ENCODE data around the gene ATRN. TPM values are rescaled to one million over a fixed set of nuclear protein-coding genes. Genes with fewer than 3 reads are reported as not detected.

ATRN gene
- total RNA-seq, 1 experiment from 2014 or later: 19.9 TPM

DNA sequence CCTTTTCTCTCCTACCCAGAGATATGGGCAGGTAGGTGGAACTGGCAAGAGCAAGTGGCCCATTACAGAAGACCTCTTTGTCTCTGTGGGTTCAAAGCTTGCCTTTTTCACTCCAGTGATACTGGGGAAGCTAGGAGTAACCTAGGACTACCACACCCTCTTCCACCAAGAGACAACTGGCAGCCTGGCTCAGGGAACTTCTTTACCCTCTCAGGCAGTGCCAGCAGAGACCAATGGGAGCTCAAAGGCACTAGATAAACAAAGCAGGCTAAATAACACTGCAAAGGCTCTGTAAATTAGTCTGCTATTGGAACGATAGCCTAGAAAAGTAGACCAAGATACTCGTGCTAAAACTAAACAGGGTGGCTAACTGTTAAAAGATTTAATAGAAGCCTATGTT, 32.1 kb downstream of the ATRN start:
- ChIA-PET POLR2A (no interaction called here), CTCF (no interaction called here)
- H3K27ac Mint-ChIP-seq: no peak overlapping the region; the same call in 1 of the 2 replicates

DNA sequence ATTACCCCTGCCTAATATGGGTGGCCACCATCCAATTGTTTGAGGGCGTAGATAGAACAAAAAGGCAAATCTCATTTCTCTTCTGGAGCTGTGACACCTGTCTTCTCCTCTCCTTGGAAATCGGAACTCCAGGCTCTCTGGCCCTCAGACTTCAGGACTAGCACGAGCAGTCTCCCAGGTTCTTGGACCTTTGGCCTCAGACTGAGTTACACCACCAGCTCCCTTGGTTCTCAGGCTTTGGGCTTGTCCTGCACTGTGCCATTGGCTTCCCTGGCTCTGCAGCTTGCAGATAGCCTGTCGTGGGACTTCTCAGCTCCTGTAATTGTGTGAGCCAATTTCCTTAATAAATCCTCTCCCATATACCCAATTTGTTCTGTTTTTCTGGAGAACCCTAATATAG, 34.3 kb downstream of the ATRN start:
- Mint-ChIP-seq H3K4me1 (no peaks in the 10 kb centered on the region), H3K4me3 (no peak overlapping the region), H3K27ac (no peak overlapping the region), H3K36me3 (no peaks in the 10 kb centered on the region), H3K9me3 (no peaks in the 10 kb centered on the region), H3K27me3 (ENCODE audit: low read depth) (no peaks in the 10 kb centered on the region)
- no peak for TF ChIP-seq PRRX2 (CRISPR knock-in tag; IDR thresholded peaks at IDR 0.05)
- no peak for TF ChIP-seq NR3C1 (CRISPR knock-in tag; conservative IDR thresholded peaks at IDR 0.05; ENCODE audit: low read depth)
- TF ChIP-seq TP53 (CRISPR knock-in tag; IDR thresholded peaks at IDR 0.05): no peak
- TF ChIP-seq TEAD4 (CRISPR knock-in tag; IDR thresholded peaks at IDR 0.05): no peak
- TF ChIP-seq SP1 (CRISPR knock-in tag; conservative IDR thresholded peaks at IDR 0.05): no peak
- no peak for TF ChIP-seq SMAD3 (CRISPR knock-in tag; IDR thresholded peaks at IDR 0.05; ENCODE audit: borderline replicate concordance)
- TF ChIP-seq, protein P1, sequence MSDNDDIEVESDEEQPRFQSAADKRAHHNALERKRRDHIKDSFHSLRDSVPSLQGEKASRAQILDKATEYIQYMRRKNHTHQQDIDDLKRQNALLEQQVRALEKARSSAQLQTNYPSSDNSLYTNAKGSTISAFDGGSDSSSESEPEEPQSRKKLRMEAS (CRISPR knock-in tag; IDR thresholded peaks at IDR 0.05): no peak
- TF ChIP-seq, protein P2, sequence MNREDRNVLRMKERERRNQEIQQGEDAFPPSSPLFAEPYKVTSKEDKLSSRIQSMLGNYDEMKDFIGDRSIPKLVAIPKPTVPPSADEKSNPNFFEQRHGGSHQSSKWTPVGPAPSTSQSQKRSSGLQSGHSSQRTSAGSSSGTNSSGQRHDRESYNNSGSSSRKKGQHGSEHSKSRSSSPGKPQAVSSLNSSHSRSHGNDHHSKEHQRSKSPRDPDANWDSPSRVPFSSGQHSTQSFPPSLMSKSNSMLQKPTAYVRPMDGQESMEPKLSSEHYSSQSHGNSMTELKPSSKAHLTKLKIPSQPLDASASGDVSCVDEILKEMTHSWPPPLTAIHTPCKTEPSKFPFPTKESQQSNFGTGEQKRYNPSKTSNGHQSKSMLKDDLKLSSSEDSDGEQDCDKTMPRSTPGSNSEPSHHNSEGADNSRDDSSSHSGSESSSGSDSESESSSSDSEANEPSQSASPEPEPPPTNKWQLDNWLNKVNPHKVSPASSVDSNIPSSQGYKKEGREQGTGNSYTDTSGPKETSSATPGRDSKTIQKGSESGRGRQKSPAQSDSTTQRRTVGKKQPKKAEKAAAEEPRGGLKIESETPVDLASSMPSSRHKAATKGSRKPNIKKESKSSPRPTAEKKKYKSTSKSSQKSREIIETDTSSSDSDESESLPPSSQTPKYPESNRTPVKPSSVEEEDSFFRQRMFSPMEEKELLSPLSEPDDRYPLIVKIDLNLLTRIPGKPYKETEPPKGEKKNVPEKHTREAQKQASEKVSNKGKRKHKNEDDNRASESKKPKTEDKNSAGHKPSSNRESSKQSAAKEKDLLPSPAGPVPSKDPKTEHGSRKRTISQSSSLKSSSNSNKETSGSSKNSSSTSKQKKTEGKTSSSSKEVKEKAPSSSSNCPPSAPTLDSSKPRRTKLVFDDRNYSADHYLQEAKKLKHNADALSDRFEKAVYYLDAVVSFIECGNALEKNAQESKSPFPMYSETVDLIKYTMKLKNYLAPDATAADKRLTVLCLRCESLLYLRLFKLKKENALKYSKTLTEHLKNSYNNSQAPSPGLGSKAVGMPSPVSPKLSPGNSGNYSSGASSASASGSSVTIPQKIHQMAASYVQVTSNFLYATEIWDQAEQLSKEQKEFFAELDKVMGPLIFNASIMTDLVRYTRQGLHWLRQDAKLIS (CRISPR knock-in tag; IDR thresholded peaks at IDR 0.05; ENCODE audit: borderline replicate concordance): no peak
- TF ChIP-seq, protein P3, sequence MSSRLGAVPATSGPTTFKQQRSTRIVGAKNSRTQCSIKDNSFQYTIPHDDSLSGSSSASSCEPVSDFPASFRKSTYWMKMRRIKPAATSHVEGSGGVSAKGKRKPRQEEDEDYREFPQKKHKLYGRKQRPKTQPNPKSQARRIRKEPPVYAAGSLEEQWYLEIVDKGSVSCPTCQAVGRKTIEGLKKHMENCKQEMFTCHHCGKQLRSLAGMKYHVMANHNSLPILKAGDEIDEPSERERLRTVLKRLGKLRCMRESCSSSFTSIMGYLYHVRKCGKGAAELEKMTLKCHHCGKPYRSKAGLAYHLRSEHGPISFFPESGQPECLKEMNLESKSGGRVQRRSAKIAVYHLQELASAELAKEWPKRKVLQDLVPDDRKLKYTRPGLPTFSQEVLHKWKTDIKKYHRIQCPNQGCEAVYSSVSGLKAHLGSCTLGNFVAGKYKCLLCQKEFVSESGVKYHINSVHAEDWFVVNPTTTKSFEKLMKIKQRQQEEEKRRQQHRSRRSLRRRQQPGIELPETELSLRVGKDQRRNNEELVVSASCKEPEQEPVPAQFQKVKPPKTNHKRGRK (CRISPR knock-in tag; IDR thresholded peaks at IDR 0.05; ENCODE audit: borderline replicate concordance): no peak
- no peak for TF ChIP-seq ATF1 (CRISPR knock-in tag; IDR thresholded peaks at IDR 0.05)
- TF ChIP-seq, protein P4, sequence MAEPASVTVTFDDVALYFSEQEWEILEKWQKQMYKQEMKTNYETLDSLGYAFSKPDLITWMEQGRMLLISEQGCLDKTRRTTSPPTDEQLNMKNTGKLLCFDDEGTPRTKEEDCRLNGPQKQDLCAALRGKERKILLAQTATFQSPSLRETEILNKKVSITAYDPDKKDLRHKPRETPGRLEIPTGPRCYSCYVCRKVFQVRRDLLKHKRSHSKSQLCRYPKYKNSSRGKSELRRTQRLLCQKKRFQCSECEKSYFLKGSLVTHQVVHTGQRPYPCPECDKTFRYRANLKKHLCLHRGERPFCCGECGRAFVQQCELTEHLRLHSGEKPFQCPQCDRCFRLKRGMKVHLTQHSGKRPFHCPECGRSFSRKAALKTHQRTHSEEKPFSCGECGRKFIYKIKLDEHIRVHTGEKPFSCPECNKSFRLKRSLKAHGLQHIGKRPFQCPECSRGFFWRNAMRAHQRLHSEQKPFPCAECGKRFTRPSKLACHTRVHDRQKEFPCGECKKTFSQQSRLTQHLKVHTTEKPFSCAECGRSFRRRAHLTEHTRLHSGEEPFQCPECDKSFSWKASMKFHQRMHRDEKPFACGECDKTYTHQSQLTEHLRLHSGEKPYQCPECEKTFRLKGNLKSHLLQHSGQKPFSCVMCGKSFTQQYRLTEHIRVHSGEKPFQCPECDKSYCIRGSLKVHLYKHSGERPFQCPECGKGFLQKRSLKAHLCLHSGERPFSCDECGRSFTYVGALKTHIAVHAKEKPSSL (CRISPR knock-in tag; conservative IDR thresholded peaks at IDR 0.05): no peak
- TF ChIP-seq, protein P5, sequence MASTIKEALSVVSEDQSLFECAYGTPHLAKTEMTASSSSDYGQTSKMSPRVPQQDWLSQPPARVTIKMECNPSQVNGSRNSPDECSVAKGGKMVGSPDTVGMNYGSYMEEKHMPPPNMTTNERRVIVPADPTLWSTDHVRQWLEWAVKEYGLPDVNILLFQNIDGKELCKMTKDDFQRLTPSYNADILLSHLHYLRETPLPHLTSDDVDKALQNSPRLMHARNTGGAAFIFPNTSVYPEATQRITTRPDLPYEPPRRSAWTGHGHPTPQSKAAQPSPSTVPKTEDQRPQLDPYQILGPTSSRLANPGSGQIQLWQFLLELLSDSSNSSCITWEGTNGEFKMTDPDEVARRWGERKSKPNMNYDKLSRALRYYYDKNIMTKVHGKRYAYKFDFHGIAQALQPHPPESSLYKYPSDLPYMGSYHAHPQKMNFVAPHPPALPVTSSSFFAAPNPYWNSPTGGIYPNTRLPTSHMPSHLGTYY (CRISPR knock-in tag; IDR thresholded peaks at IDR 0.05): no peak
- TF ChIP-seq, protein P6, sequence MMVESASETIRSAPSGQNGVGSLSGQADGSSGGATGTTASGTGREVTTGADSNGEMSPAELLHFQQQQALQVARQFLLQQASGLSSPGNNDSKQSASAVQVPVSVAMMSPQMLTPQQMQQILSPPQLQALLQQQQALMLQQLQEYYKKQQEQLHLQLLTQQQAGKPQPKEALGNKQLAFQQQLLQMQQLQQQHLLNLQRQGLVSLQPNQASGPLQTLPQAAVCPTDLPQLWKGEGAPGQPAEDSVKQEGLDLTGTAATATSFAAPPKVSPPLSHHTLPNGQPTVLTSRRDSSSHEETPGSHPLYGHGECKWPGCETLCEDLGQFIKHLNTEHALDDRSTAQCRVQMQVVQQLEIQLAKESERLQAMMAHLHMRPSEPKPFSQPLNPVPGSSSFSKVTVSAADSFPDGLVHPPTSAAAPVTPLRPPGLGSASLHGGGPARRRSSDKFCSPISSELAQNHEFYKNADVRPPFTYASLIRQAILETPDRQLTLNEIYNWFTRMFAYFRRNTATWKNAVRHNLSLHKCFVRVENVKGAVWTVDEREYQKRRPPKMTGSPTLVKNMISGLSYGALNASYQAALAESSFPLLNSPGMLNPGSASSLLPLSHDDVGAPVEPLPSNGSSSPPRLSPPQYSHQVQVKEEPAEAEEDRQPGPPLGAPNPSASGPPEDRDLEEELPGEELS (CRISPR knock-in tag; IDR thresholded peaks at IDR 0.05): no peak
- no peak for TF ChIP-seq ZNF671 (CRISPR knock-in tag; IDR thresholded peaks at IDR 0.05)
- TF ChIP-seq NR1H2 (CRISPR knock-in tag; IDR thresholded peaks at IDR 0.05): no peak
- TF ChIP-seq JUN (CRISPR knock-in tag; IDR thresholded peaks at IDR 0.05): no peak
- no peak for TF ChIP-seq KAT7 (CRISPR knock-in tag; IDR thresholded peaks at IDR 0.05; ENCODE audit: borderline replicate concordance)
- no peak for TF ChIP-seq NFYB (CRISPR knock-in tag; conservative IDR thresholded peaks at IDR 0.05; ENCODE audit: low read depth)
- no peak for ATAC-seq
- POLR2A ChIA-PET: no interaction called here
- CTCF ChIA-PET: interaction anchor here (0.6 kb wide), 1 partner anchor 459 kb away, joined by 4 read pairs; the partner anchor contains the start of gene MRPS26
- DNase-seq (ENCODE audit: low spot score): no peak

More for the DNA sequence above, 32.1 kb downstream of the ATRN start:
- Mint-ChIP-seq H3K4me1 (no peaks in the 10 kb centered on the region), H3K9me3 (peaks cover under 1% of the 10 kb centered on the region; the same call in 1 of the 2 replicates), H3K27me3 (ENCODE audit: low read depth) (no peaks in the 10 kb centered on the region), H3K36me3 (peaks cover under 1% of the 10 kb centered on the region; the same call in 1 of the 2 replicates), H3K4me3 (no peak overlapping the region)
- ATAC-seq (no peak), DNase-seq (ENCODE audit: low spot score) (no peak)
- TF ChIP-seq, protein P7, sequence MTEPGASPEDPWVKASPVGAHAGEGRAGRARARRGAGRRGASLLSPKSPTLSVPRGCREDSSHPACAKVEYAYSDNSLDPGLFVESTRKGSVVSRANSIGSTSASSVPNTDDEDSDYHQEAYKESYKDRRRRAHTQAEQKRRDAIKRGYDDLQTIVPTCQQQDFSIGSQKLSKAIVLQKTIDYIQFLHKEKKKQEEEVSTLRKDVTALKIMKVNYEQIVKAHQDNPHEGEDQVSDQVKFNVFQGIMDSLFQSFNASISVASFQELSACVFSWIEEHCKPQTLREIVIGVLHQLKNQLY (CRISPR knock-in tag; IDR thresholded peaks at IDR 0.05): no peak
